ENCODE measurements around the gene GHITM. TPM values are rescaled to one million over a fixed set of nuclear protein-coding genes. Genes with fewer than 3 reads are reported as not detected.

The GHITM gene
- total RNA-seq, 1 donor from 2014 or later, result 87.9 TPM

GRCh38 chr10:84201682-84202081 is 62.4 kb downstream of the GHITM start:
- H3K9me3 ChIP-seq, result no peaks in the 10 kb centered on the region
- TF ChIP-seq POLR2A (IDR thresholded peaks at IDR 0.05), result no peak
- no peak overlapping the region for H3K4me3 ChIP-seq
- no peaks in the 10 kb centered on the region for H3K27me3 ChIP-seq
- H3K36me3 ChIP-seq, result no peaks in the 10 kb centered on the region
- no peak overlapping the region for H3K27ac ChIP-seq
- no peaks in the 10 kb centered on the region for H3K4me1 ChIP-seq
- DNase-seq (ENCODE audit: extremely low spot score in 2 of 2), result no peak
- intact Hi-C loops (cut with DNase I), result no loop called here

DNA sequence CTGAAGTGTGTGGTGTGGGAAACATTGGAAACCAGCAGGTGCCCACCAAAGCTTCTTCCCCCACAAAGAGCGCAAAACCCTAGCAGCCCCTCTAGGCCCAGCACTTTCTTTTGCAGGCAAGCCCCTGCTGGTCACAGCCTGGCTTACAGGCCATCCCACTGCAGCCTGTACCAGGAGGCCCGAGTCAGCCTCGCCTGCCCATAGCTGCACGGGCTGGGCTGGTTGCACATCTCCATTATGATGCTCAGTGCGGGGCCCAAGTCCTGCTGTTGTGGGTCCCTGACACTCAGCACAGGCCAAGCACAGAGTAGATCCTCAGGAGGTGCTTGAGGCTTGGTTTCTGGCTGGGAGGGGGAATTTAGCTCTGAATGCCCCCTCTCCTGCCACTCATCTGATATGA is 63.0 kb downstream of the GHITM start:
- intact Hi-C loops (cut with DNase I), result no loop called here
- Histone ChIP-seq H3K9me3 (no peaks in the 10 kb centered on the region), H3K27me3 (no peaks in the 10 kb centered on the region), H3K27ac (no peak overlapping the region), H3K4me1 (no peaks in the 10 kb centered on the region), H3K36me3 (no peaks in the 10 kb centered on the region), H3K4me3 (no peak overlapping the region)
- no peak for DNase-seq (ENCODE audit: extremely low spot score in 2 of 2)
- TF ChIP-seq POLR2A (IDR thresholded peaks at IDR 0.05), result no peak
- TF ChIP-seq POLR2AphosphoS5 (IDR thresholded peaks at IDR 0.05; ENCODE audit: insufficient read depth in 1 of 2, low read depth in 1 of 2), result no peak

Other genes with a start within 250 kb of the GHITM start
- 98.0 TPM for gene GPR15LG, start 34.3 kb downstream of the GHITM start, total RNA-seq
- 6.4 TPM for gene CDHR1, start 55.0 kb downstream of the GHITM start, total RNA-seq
- not detected for gene LRIT2, start 86.0 kb downstream of the GHITM start, total RNA-seq
- not detected for gene LRIT1, start 102.0 kb downstream of the GHITM start, total RNA-seq
- not detected for gene RGR, start 105.5 kb downstream of the GHITM start, total RNA-seq
- 62.1 TPM for gene CCSER2, start 189.1 kb downstream of the GHITM start, total RNA-seq

Measured in vagina (tissue), 2 donors.